K562 (cell line): ENCODE results near the gene TMEM121B. TPM values are rescaled to one million over a fixed set of nuclear protein-coding genes. Genes with fewer than 3 reads are reported as not detected.

Experiments
- ATAC-seq: fragments of 200-7000 bp; cut with Tn5 transposase; 3 replicates; pipeline ENCODE4 v1.9.1; 2020; ENCODE audit warnings: moderate library complexity
- BruUV-seq: library from RNA; stranded (reverse); fragments of 400-500 nt; replicated peaks from 2 replicates; lab custom pipeline; 2021; lab: Mats Ljungman, UMichigan
- CTCF ChIA-PET: fragments of 300-600 bp; formaldehyde crosslinking; extraction: SDS; loops from one replicate; lab custom pipeline; 2021; ENCODE audit warnings: low intra/inter-chr PET ratio; lab: Yijun Ruan, JAX
- POLR2A ChIA-PET: fragments of 300-600, 350-650 bp; sonication (Branson Sonifier 250); formaldehyde crosslinking; extraction: SDS; loops from one replicate; lab custom pipeline; 2021; ENCODE audit warnings: antibody characterized with exemption, inconsistent platforms; lab: Yijun Ruan, JAX
- DNase-seq, 4 experiments: peaks; one replicate each; pipeline versions ENCODE4 v3.0.0 to v3.0.0-alpha.2; 2011 to 2018; ENCODE audit warnings: low spot score in 3 of 4, mixed read lengths in 3 of 4; ENCODE audit errors: extremely low read depth in 1 of 4
- FAIRE-seq: peaks from 2 replicates; lab custom pipeline; 2011; peaks lifted over from hg19 to GRCh38; lab: Jason Lieb, UNC
- H2AFZ ChIP-seq: 2 replicates; pipeline ENCODE4 v1.6.0; 2011; ENCODE audit warnings: low read depth, low read length, control low read depth, inconsistent platforms
- H3K27ac ChIP-seq: fragments of 200-600 bp; 3 replicates; pipeline ENCODE4 v1.8.0; 2011; ENCODE audit warnings: low read depth, mild to moderate bottlenecking, control low read depth, inconsistent platforms, low read length, moderate library complexity, mixed read lengths; ENCODE audit errors: extremely low read depth
- H3K27me3 ChIP-seq, 2 experiments: fragments of 300-600 bp in 1 of 2; 2 replicates in 1 of 2; 3 replicates in 1 of 2; pipeline versions ENCODE4 v1.6.0 to v1.8.0; 2011; ENCODE audit warnings: inconsistent platforms in 2 of 2, low read length in 2 of 2, mild to moderate bottlenecking in 1 of 2, mixed read lengths in 1 of 2, moderate library complexity in 1 of 2; ENCODE audit not compliant: control insufficient read depth in 2 of 2, insufficient read depth in 2 of 2
- H3K36me3 ChIP-seq: fragments of 300-600 bp; 3 replicates; pipeline ENCODE4 v1.8.0; 2011; ENCODE audit warnings: mild to moderate bottlenecking, low read length, inconsistent platforms; ENCODE audit not compliant: control insufficient read depth, insufficient read depth
- H3K4me1 ChIP-seq, 2 experiments: fragments of 200-600 bp in 1 of 2; replicated peaks in 1 of 2; 2 replicates in 1 of 2; 3 replicates in 1 of 2; pipeline versions ENCODE4 v1.5.1 to v1.8.0; 2011; ENCODE audit warnings: inconsistent platforms in 2 of 2, low read length in 2 of 2, mild to moderate bottlenecking in 1 of 2, mixed read lengths in 1 of 2, moderate library complexity in 1 of 2; ENCODE audit not compliant: control insufficient read depth in 2 of 2, insufficient read depth in 2 of 2
- H3K4me2 ChIP-seq: 2 replicates; pipeline ENCODE4 v1.6.1; 2011; ENCODE audit warnings: low read length, control low read depth, inconsistent platforms, mixed read lengths; ENCODE audit not compliant: insufficient read depth
- H3K4me3 ChIP-seq: fragments of 200-600 bp; sonication (generic), shearing (Covaris generic); 2 replicates; pipeline ENCODE4 v1.5.1; 2016; ENCODE audit warnings: control low read depth, inconsistent platforms
- H3K79me2 ChIP-seq: fragments of 200-600 bp; 3 replicates; pipeline ENCODE4 v1.8.0; 2011; ENCODE audit warnings: low read length, inconsistent platforms; ENCODE audit not compliant: control insufficient read depth, insufficient read depth
- H3K9ac ChIP-seq, 2 experiments: 2 replicates each; pipeline versions ENCODE4 v1.6.0 to v1.6.1; 2011; ENCODE audit warnings: low read depth in 2 of 2, low read length in 2 of 2, control low read depth in 1 of 2, inconsistent platforms in 1 of 2, mild to moderate bottlenecking in 1 of 2, mixed read lengths in 1 of 2; ENCODE audit not compliant: insufficient read depth in 1 of 2
- H3K9me1 ChIP-seq: one replicate; pipeline ENCODE4 v1.6.0; 2011; ENCODE audit warnings: inconsistent platforms, mild to moderate bottlenecking, low read length, moderate library complexity; ENCODE audit not compliant: control insufficient read depth, insufficient read depth
- H3K9me3 ChIP-seq: replicated peaks from 2 replicates; pipeline ENCODE4 v1.5.1; 2011; ENCODE audit warnings: low read depth, low read length, inconsistent platforms; ENCODE audit not compliant: control insufficient read depth, insufficient read depth
- H4K20me1 ChIP-seq: replicated peaks from 2 replicates; pipeline ENCODE4 v1.6.1; 2011; ENCODE audit warnings: low read length, inconsistent platforms, mixed read lengths; ENCODE audit not compliant: control insufficient read depth, insufficient read depth
- ETV6 ChIP-seq, 3 experiments: fragments of 150-350 bp in 1 of 3; sonication (generic) in 1 of 3; formaldehyde crosslinking in 1 of 3; IDR thresholded peaks; 2 replicates each; pipeline versions ENCODE4 v1.6.1 to v1.8.0; 2014 to 2022; ENCODE audit warnings: borderline replicate concordance in 2 of 3, low read depth in 2 of 3, antibody characterized with exemption in 1 of 3, low read length in 1 of 3, mild to moderate bottlenecking in 1 of 3, missing genetic modification reagents in 1 of 3
- EZH2 ChIP-seq: IDR thresholded peaks from 2 replicates; pipeline ENCODE4 v1.6.1; 2012; ENCODE audit warnings: low read depth, mild to moderate bottlenecking, inconsistent platforms, low read length, borderline replicate concordance
- GATAD2B ChIP-seq: fragments of 450-650 bp; IDR thresholded peaks from 2 replicates; pipeline ENCODE4 v1.6.1; 2017; ENCODE audit warnings: mild to moderate bottlenecking, borderline replicate concordance
- HDAC6 ChIP-seq: IDR thresholded peaks from 2 replicates; pipeline ENCODE4 v1.6.1; 2012; ENCODE audit warnings: low read depth, mild to moderate bottlenecking, control low read depth, inconsistent platforms, low read length, moderate library complexity
- KAT7 ChIP-seq: sonication (generic); formaldehyde crosslinking; IDR thresholded peaks from 2 replicates; pipeline ENCODE4 v1.8.0; 2022; ENCODE audit warnings: missing genetic modification reagents, mild to moderate bottlenecking, borderline replicate concordance
- KLF16 ChIP-seq: IDR thresholded peaks from 2 replicates; pipeline ENCODE4 v1.6.1; 2016; ENCODE audit warnings: antibody characterized with exemption
- MTA1 ChIP-seq: fragments of 450-650 bp; IDR thresholded peaks from 2 replicates; pipeline ENCODE4 v1.6.1; 2017; ENCODE audit warnings: borderline replicate concordance
- SRSF9 ChIP-seq: fragments of 200-400 bp; formaldehyde crosslinking; IDR thresholded peaks from 2 replicates; pipeline ENCODE4 v1.6.1; 2017; ENCODE audit warnings: low read depth, low read length, borderline replicate concordance
- ZNF780A ChIP-seq: fragments of 250-450 bp; sonication (Bioruptor Pico); IDR thresholded peaks from 2 replicates; pipeline ENCODE4 v1.5.0; 2021; ENCODE audit warnings: mild to moderate bottlenecking
- WGBS: fragments of 100-300 bp; shearing (Covaris generic); methylation state at CpG from one replicate; pipeline ENCODE4 v1.1.6; 2016; ENCODE audit warnings: low coverage, mixed read lengths; ENCODE audit not compliant: insufficient coverage; ENCODE audit errors: missing lambda C conversion rate; 5-methylcytosine and 5-hydroxymethylcytosine counted together
- in situ Hi-C: fragments of 300-500 bp; cut with MboI; formaldehyde crosslinking; loops from 4 replicates; pipeline ENCODE4 v1.15.0; 2018; ENCODE audit warnings: inconsistent platforms, mixed read lengths
- intact Hi-C: fragments of 100-400 bp; cut with micrococcal nuclease; formaldehyde crosslinking; loops from 2 replicates; pipeline ENCODE4 v1.14.2; 2022
- polyA plus RNA-seq, 8 experiments: library from polyadenylated mRNA; depleted of rRNA in 4 of 8; stranded (reverse) in 5 of 8; unstranded in 3 of 8; fragments of >200 nt; fragmentation: Nextera tagmentation in 2 of 8; fragmentation: Illumina TruSeq in 1 of 8; extraction: Ambion mirVana in 2 of 8; extraction: Trizol in 1 of 8; gene quantifications; 2 replicates each; pipeline versions ENCODE4 v1.2.1 to v1.2.3, GENCODE V29; 2011 to 2014; ENCODE audit warnings: inconsistent platforms in 1 of 8, missing spikeins in 1 of 8
- total RNA-seq, 7 experiments: library from RNA; depleted of rRNA in 6 of 7; stranded (reverse); fragments of >200 nt in 6 of 7; fragmentation: Illumina TruSeq in 2 of 7; extraction: Trizol in 2 of 7; gene quantifications; 2 replicates each; pipeline versions ENCODE4 v1.2.1 to v1.2.3, GENCODE V29; 2011 to 2021; ENCODE audit warnings: low replicate concordance in 1 of 7
- TF ChIP-seq, protein P1 (sequence below), 2 experiments: IDR thresholded peaks; 2 replicates each; pipeline ENCODE4 v1.6.1; 2012; ENCODE audit warnings: improper control_type of control experiment in 2 of 2, low read depth in 2 of 2, low read length in 2 of 2, borderline replicate concordance in 1 of 2
- TF ChIP-seq, protein P2 (sequence below): fragments of 450-650 bp; formaldehyde crosslinking; IDR thresholded peaks from 2 replicates; pipeline ENCODE4 v1.4.0; 2020; ENCODE audit warnings: mild to moderate bottlenecking, moderate library complexity
- TF ChIP-seq, protein P3 (sequence below): fragments of 250-450 bp; sonication (Bioruptor Pico); IDR thresholded peaks from 2 replicates; pipeline ENCODE4 v1.5.0; 2022; ENCODE audit warnings: mild to moderate bottlenecking

TMEM121B gene
- total and polyA plus RNA-seq, 9 of the 15 experiments (the other 6 are each of a cell fraction or from before 2014, with no cell fraction given) = 0.03 to 0.07 (median 0.03) TPM; not detected in 6

DNA sequence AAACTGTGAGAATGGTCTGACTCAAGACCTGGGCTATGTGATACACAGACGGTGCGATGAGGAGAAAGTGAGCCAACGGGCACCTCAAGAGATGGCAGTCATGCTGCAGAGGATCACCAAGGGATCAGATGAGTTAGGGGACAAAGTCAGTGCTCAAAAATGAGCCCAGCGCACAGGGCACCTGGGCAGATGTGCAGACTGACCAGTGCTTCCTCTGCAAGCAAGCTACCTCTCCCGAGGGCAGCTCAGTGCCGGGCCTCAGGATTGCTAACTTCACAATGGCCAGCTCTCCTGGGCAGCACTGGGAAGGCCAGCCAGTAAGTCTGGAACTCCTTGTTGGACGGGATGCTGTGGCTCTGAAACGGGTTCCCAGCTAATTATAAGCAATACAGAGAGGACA, 22.7 kb upstream of the TMEM121B start (continued):
- TF ChIP-seq, protein P1, sequence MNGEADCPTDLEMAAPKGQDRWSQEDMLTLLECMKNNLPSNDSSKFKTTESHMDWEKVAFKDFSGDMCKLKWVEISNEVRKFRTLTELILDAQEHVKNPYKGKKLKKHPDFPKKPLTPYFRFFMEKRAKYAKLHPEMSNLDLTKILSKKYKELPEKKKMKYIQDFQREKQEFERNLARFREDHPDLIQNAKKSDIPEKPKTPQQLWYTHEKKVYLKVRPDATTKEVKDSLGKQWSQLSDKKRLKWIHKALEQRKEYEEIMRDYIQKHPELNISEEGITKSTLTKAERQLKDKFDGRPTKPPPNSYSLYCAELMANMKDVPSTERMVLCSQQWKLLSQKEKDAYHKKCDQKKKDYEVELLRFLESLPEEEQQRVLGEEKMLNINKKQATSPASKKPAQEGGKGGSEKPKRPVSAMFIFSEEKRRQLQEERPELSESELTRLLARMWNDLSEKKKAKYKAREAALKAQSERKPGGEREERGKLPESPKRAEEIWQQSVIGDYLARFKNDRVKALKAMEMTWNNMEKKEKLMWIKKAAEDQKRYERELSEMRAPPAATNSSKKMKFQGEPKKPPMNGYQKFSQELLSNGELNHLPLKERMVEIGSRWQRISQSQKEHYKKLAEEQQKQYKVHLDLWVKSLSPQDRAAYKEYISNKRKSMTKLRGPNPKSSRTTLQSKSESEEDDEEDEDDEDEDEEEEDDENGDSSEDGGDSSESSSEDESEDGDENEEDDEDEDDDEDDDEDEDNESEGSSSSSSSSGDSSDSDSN (IDR thresholded peaks at IDR 0.05; ENCODE audit: borderline replicate concordance in 1 of 2, low read depth in 2 of 2, low read length in 2 of 2) = no peak
- TF ChIP-seq EZH2 = no peak
- no peak for TF ChIP-seq HDAC6
- TF ChIP-seq KLF16 = no peak
- TF ChIP-seq GATAD2B = no peak

DNA sequence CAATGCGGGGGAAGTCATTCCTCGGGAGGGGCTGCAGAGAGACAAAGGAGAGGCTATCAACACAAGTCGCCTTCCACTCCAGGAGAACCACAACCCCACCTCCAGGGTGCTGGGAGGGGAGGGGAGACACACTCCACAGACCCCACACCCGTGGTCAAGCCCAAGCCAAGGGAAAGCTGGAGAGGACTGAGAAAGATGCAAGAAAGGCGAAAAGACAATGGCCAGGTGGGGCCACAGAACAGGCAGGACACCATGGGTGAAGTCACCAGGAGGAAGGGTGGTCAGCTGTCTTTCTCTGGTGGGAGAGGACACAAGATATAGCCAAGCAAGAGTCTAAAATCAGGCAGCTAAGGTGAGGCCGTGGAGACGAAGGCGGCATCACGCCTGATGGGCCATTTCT, 21.9 kb upstream of the TMEM121B start:
- H3K9me1 ChIP-seq = no peaks in the 10 kb centered on the region
- no peaks in the 10 kb centered on the region for H3K27me3 ChIP-seq
- no peaks in the 10 kb centered on the region for H3K79me2 ChIP-seq
- H3K27ac ChIP-seq = no peak overlapping the region
- ATAC-seq (no peak), FAIRE-seq (no peak), DNase-seq (no peak)
- 70% methylated on average over 9 of the region's 9 CpGs for WGBS
- no peak overlapping the region for H2AFZ ChIP-seq
- peaks cover 50% of the 10 kb centered on the region; the same call in 2 of the 3 replicates for H3K36me3 ChIP-seq
- no peaks in the 10 kb centered on the region for H3K9me3 ChIP-seq
- H3K9ac ChIP-seq = no peak overlapping the region
- TF ChIP-seq, protein P2, sequence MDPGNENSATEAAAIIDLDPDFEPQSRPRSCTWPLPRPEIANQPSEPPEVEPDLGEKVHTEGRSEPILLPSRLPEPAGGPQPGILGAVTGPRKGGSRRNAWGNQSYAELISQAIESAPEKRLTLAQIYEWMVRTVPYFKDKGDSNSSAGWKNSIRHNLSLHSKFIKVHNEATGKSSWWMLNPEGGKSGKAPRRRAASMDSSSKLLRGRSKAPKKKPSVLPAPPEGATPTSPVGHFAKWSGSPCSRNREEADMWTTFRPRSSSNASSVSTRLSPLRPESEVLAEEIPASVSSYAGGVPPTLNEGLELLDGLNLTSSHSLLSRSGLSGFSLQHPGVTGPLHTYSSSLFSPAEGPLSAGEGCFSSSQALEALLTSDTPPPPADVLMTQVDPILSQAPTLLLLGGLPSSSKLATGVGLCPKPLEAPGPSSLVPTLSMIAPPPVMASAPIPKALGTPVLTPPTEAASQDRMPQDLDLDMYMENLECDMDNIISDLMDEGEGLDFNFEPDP = no peak
- TF ChIP-seq ZNF780A (CRISPR knock-in tag) (no peak), KAT7 (CRISPR knock-in tag) (no peak), MTA1 (no peak), ETV6 (IDR thresholded peaks at IDR 0.05; ENCODE audit: borderline replicate concordance in 1 of 2, low read depth in 2 of 2, low read length in 1 of 2) (no peak), ETV6 (CRISPR knock-in tag; IDR thresholded peaks at IDR 0.05; ENCODE audit: borderline replicate concordance) (no peak), SRSF9 (no peak), EZH2 (no peak)
- TF ChIP-seq, protein P3, sequence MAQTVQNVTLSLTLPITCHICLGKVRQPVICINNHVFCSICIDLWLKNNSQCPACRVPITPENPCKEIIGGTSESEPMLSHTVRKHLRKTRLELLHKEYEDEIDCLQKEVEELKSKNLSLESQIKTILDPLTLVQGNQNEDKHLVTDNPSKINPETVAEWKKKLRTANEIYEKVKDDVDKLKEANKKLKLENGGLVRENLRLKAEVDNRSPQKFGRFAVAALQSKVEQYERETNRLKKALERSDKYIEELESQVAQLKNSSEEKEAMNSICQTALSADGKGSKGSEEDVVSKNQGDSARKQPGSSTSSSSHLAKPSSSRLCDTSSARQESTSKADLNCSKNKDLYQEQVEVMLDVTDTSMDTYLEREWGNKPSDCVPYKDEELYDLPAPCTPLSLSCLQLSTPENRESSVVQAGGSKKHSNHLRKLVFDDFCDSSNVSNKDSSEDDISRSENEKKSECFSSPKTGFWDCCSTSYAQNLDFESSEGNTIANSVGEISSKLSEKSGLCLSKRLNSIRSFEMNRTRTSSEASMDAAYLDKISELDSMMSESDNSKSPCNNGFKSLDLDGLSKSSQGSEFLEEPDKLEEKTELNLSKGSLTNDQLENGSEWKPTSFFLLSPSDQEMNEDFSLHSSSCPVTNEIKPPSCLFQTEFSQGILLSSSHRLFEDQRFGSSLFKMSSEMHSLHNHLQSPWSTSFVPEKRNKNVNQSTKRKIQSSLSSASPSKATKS (CRISPR knock-in tag) = no peak
- intact Hi-C loops (no loop called here), in situ Hi-C loops (no loop called here)
- no peak overlapping the region for H3K4me3 ChIP-seq
- no TSS peak for BruUV-seq
- ChIA-PET CTCF (no interaction called here), POLR2A (no interaction called here)
- H3K4me1 ChIP-seq = no peaks in the 10 kb centered on the region
- H3K4me2 ChIP-seq = no peak overlapping the region
- peaks cover 11% of the 10 kb centered on the region; the same call in 1 of the 2 replicates for H4K20me1 ChIP-seq
